Neural progenitor cell (in vitro differentiated cells): ENCODE results near the gene ACYP2.

Experiments
- CTCF ChIP-seq: fragments of 200-600 bp; sonication (generic); IDR thresholded peaks from 2 replicates; pipeline ENCODE4 v1.5.1; 2017; ENCODE audit warnings: antibody characterized with exemption, mild to moderate bottlenecking
- EZH2 ChIP-seq: fragments of 200-600 bp; sonication (generic); IDR thresholded peaks from 2 replicates; pipeline ENCODE4 v1.6.1; 2017; ENCODE audit warnings: antibody characterized with exemption, mild to moderate bottlenecking, moderate library complexity
- EZH2phosphoT487 ChIP-seq: fragments of 200-600 bp; sonication (generic); IDR thresholded peaks from 2 replicates; pipeline ENCODE4 v1.6.1; 2017; ENCODE audit warnings: antibody characterized with exemption

- peak; percentile 12 for TF ChIP-seq CTCF
- no peak for TF ChIP-seq EZH2
- TF ChIP-seq EZH2phosphoT487: no peak
Measured at GRCh38 chr2:54107903-54108615, 7.4 kb upstream of the ACYP2 start.
